GM19452 (cell line): ENCODE results near the gene POU3F3.

ENCODE experiments used
- ATAC-seq: cut with Tn5 transposase; IDR thresholded peaks from one replicate; pipeline ENCODE4 v1.9.1; 2021; ENCODE audit not compliant: unreplicated experiment

The POU3F3 gene

GRCh38 chr2:104859766-104860450 is 6.0 kb downstream of the POU3F3 start:
- no peak for ATAC-seq

DNA sequence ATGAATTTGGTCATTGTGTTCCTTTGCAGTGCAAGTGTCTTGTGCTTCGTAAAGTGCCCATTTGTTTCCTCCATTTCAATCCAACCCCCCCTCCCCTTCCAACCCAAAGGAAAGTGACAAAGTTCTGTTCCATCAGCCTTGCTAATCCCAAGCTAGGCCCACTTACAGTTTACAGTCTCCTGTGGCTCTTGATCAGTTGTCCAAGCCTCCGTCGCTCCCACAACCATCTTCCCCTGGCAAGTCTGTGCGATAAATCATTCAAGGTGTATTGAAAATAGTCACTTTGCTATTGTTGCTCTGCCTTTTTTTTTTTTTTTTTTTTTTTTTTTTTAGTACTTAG is 6.5 kb downstream of the POU3F3 start:
- no peak for ATAC-seq

GRCh38 chr2:104861351-104862057 is 7.6 kb downstream of the POU3F3 start:
- ATAC-seq = no peak

GRCh38 chr2:104862058-104862941 is 8.4 kb downstream of the POU3F3 start:
- no peak for ATAC-seq

GRCh38 chr2:104863146-104863467 is 9.2 kb downstream of the POU3F3 start:
- no peak for ATAC-seq

- ATAC-seq = no peak
These were observed 9.8 kb downstream of the POU3F3 start for GRCh38 chr2:104863468-104864279.

DNA sequence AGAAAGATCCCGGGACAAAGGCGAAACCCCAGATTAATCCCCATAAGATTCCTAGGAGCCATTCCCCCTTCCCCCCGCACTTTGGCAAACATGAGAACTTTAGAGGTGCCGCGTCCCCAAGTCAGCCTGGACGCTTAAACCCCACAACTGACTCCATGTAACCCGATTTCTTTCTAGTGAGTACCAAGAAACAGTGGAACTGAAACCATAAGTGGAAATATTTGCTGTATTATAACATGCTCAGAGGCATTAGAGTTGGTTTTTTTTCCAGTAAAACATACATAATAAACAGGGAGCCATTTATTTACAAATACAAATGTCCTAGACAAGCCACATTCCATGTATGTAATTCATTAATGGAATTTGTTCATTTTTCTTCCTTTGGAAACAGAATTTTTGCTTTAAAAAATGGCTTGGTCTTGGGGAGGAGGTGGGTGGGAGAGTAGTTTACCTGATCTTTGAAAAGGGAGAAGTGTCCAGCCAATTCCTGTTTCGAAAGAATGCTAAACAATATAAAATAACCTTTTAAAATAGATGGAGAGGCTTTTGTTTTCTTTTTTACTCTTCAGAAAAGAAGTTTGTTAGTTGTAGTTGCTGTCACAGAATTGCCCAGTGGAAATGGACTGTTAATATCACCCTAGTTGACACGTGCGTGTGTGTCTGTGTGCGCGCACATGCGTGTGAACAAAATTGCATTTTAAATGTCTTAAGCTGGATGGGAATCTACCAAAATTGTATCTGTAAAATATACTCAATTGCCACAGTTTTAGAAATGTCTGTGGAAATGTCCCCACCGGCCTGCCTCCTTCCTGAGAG is 10.6 kb downstream of the POU3F3 start:
- ATAC-seq = no peak

DNA sequence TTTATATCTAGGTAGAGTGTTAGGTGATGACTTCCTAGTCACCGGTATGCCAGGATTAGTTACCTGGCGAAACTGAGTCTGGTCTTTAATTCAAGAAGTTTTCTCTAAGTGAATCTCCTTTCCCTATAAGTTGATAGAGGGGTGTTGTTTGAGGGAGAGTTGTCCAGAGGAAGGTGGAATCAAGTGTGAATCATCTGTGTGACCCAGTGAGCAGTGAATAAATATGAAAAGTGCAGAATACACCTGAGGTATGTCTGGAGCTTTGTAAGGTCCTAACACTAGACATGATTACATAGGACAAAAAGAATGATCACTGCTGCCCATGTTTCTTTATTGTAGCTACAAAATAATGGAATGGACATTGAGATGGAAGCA is 11.2 kb downstream of the POU3F3 start:
- ATAC-seq = no peak

DNA sequence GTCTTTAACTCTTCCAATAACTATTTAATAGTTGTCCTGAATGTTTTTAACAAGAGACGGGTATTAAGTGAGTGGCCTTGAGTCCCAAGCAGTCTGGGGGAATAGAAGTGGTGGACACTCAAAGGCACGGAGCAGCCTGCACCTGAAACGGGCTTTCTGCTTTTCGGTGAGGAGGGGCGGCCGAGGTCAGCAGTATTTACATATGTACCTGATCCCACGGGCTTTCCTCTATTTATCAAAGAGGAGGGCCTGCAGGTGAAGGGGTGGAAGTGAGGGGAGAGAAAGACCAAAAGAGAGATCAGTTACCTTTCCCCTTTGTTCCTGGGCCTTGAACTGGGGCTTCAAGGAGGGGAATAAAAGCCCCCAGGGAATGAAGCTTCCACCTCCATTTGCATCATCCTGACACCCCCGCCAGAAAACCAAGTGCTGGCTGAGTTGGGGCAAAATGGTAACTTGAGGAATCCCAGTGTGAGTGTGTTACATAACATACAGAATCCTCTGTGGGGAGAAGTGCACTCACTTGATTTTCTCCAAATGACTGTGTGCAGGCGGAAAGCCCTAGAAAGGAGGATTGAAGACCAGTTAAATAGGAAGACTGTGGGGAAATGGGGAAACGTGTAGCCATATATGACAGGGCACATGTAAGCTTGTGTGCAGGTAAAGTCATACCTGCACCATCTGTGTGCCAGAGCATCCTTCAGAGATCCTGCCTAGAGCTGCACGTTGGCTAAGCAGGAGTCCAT is 12.4 kb downstream of the POU3F3 start:
- no peak for ATAC-seq

DNA sequence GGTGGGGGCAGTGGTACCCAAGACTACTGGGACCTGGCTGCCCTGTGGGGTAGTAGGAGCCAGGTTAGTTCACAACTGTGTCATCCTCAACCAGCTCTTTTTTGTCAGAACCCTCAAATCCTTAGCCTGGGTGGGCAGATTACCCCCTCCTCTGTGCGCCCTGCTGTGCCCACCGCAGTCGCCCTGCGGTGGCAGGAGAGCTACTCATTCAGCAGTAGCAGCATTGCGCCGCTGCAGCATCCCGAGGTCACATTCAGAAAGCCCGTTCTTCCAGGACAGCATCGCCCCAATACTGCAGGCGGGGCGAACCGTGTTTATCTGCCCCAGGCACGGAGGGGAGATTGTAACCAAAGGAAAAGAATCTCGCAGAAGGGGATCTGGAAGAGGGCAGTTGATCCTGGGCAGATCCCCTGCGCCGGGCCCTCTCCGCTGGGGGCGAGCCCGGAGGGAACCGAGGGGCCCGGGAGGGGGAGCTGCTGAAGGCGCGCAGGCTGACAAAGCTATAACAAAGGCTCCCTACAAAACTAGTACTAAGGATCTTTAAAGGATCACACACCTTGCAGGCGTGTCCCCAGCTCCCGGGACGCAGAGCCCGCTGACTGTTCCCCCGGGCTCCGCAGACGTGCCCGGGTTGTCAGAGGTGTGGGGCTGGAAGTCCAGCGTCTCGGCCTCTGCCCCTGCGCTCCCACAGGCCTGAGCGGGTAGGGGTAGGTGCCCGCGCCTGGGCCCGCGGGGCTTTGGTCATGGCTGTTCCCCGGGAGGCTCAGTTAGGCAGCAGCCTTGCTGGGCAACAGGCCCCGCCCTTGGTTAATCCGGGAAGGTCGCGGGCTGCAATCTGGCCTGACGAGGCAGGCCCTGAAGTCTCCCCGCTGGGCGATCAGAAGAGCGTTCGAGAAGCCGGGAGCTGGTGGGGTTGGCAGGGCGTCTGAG is 13.2 kb downstream of the POU3F3 start:
- no peak for ATAC-seq

GRCh38 chr2:104867813-104868504 is 14.0 kb downstream of the POU3F3 start:
- no peak for ATAC-seq

GRCh38 chr2:104868505-104868866 is 14.6 kb downstream of the POU3F3 start:
- ATAC-seq = no peak

GRCh38 chr2:104870100-104870975 is 16.4 kb downstream of the POU3F3 start:
- ATAC-seq = no peak

- no peak for ATAC-seq
These were observed 17.7 kb downstream of the POU3F3 start for GRCh38 chr2:104871649-104871971.

GRCh38 chr2:104871972-104872865 is 18.3 kb downstream of the POU3F3 start:
- no peak for ATAC-seq
